Stimulated activated effector memory CD8-positive, alpha-beta T cell treated with anti-CD3 and anti-CD28 coated beads, Interleukin-12 subunit alpha, Interleukin-12 subunit beta, amount 100 ng/mL, for 72 hours (primary cell): ENCODE results near the gene SH3D19.
A peak's percentile ranks its signal among the peaks of the same experiment; 100 is the strongest.

Experiments used
- ATAC-seq: fragments of 150-1000 bp; cut with Tn5 transposase; 2 replicates; pipeline ENCODE4 v1.10.0; 2021
- DNase-seq, 2 donors: peaks; one replicate each; pipeline ENCODE4 v3.0.0; 2021 to 2022; ENCODE audit warnings: low spot score in 2 of 2
- H3K27ac Mint-ChIP-seq: one replicate; pipeline ENCODE4 v1.8.0; 2022; ENCODE audit warnings: mild to moderate bottlenecking, mixed read lengths
- H3K36me3 Mint-ChIP-seq: one replicate; pipeline ENCODE4 v1.8.0; 2022; ENCODE audit warnings: mild to moderate bottlenecking, mixed read lengths
- H3K4me1 Mint-ChIP-seq: one replicate; pipeline ENCODE4 v1.8.0; 2022; ENCODE audit warnings: mixed read lengths
- H3K4me3 Mint-ChIP-seq: one replicate; pipeline ENCODE4 v1.8.0; 2022; ENCODE audit warnings: mild to moderate bottlenecking, mixed read lengths
- H3K9me3 Mint-ChIP-seq: one replicate; pipeline ENCODE4 v1.8.0; 2022; ENCODE audit warnings: mixed read lengths

The SH3D19 gene

GRCh38 chr4:151325111-151325948 lies at the start of gene SH3D19:
SH3D19 (minus strand) TSS chr4:151325605; CDS start chr4:151325352, 253 bp downstream.
- no peaks in the 10 kb centered on the region for H3K36me3 Mint-ChIP-seq
- H3K4me1 Mint-ChIP-seq, result peaks cover 5% of the 10 kb centered on the region
- DNase-seq (no peak), ATAC-seq (no peak)
- peak within 1 kb of the TSS; percentile 64 for H3K4me3 Mint-ChIP-seq
- H3K27ac Mint-ChIP-seq, result no peak within 1 kb of the TSS
- no peaks in the 10 kb centered on the region for H3K9me3 Mint-ChIP-seq

GRCh38 chr4:151362404-151363164 lies 37.2 kb upstream of the SH3D19 start:
- no peaks in the 10 kb centered on the region for H3K4me1 Mint-ChIP-seq
- ATAC-seq, result peak; percentile 89

GRCh38 chr4:151361966-151362365 lies 36.6 kb upstream of the SH3D19 start:
- H3K4me1 Mint-ChIP-seq, result no peaks in the 10 kb centered on the region
- no peak overlapping the region for H3K4me3 Mint-ChIP-seq
- H3K9me3 Mint-ChIP-seq, result no peaks in the 10 kb centered on the region
- H3K27ac Mint-ChIP-seq, result no peak overlapping the region
- ATAC-seq (no peak), DNase-seq (no peak)
- no peaks in the 10 kb centered on the region for H3K36me3 Mint-ChIP-seq

More at GRCh38 chr4:151362404-151363164, 37.2 kb upstream of the SH3D19 start:
- Mint-ChIP-seq H3K9me3 (no peaks in the 10 kb centered on the region), H3K36me3 (no peaks in the 10 kb centered on the region), H3K4me3 (no peak overlapping the region), H3K27ac (no peak overlapping the region)
- peak; percentile 61 to 82 for DNase-seq

GRCh38 chr4:151361126-151361525 lies 35.7 kb upstream of the SH3D19 start:
- Mint-ChIP-seq H3K27ac (no peak overlapping the region), H3K4me1 (no peaks in the 10 kb centered on the region), H3K4me3 (no peak overlapping the region), H3K36me3 (no peaks in the 10 kb centered on the region), H3K9me3 (no peaks in the 10 kb centered on the region)
- DNase-seq (no peak), ATAC-seq (no peak)

- no peak overlapping the region for H3K4me3 Mint-ChIP-seq
- ATAC-seq (no peak), DNase-seq (no peak)
- no peak overlapping the region for H3K27ac Mint-ChIP-seq
- no peaks in the 10 kb centered on the region for H3K4me1 Mint-ChIP-seq
- no peaks in the 10 kb centered on the region for H3K36me3 Mint-ChIP-seq
- no peaks in the 10 kb centered on the region for H3K9me3 Mint-ChIP-seq
Measured at GRCh38 chr4:151359576-151359975, 34.2 kb upstream of the SH3D19 start.

- H3K27ac Mint-ChIP-seq, result no peak overlapping the region
- DNase-seq, result no peak
- no peaks in the 10 kb centered on the region for H3K9me3 Mint-ChIP-seq
- H3K36me3 Mint-ChIP-seq, result no peaks in the 10 kb centered on the region
- no peak for ATAC-seq
- H3K4me3 Mint-ChIP-seq, result no peak overlapping the region
- no peaks in the 10 kb centered on the region for H3K4me1 Mint-ChIP-seq
Measured at GRCh38 chr4:151358266-151358665, 32.9 kb upstream of the SH3D19 start.

- H3K4me1 Mint-ChIP-seq, result no peaks in the 10 kb centered on the region
- H3K9me3 Mint-ChIP-seq, result no peaks in the 10 kb centered on the region
- no peak for DNase-seq
- no peak overlapping the region for H3K27ac Mint-ChIP-seq
- H3K36me3 Mint-ChIP-seq, result no peaks in the 10 kb centered on the region
- H3K4me3 Mint-ChIP-seq, result no peak overlapping the region
- ATAC-seq, result no peak
Measured at GRCh38 chr4:151356510-151356909, 31.1 kb upstream of the SH3D19 start.

GRCh38 chr4:151355155-151355554 lies 29.8 kb upstream of the SH3D19 start:
- no peak for DNase-seq
- no peak overlapping the region for H3K27ac Mint-ChIP-seq

GRCh38 chr4:151347490-151348235 lies 22.3 kb upstream of the SH3D19 start:
- H3K9me3 Mint-ChIP-seq, result no peaks in the 10 kb centered on the region
- H3K27ac Mint-ChIP-seq, result no peak overlapping the region
- no peaks in the 10 kb centered on the region for H3K36me3 Mint-ChIP-seq
- H3K4me1 Mint-ChIP-seq, result no peaks in the 10 kb centered on the region
- DNase-seq (no peak), ATAC-seq (no peak)
- no peak overlapping the region for H3K4me3 Mint-ChIP-seq

More at GRCh38 chr4:151355155-151355554, 29.8 kb upstream of the SH3D19 start:
- Mint-ChIP-seq H3K4me3 (no peak overlapping the region), H3K4me1 (no peaks in the 10 kb centered on the region), H3K36me3 (no peaks in the 10 kb centered on the region), H3K9me3 (no peaks in the 10 kb centered on the region)
- no peak for ATAC-seq

GRCh38 chr4:151344948-151345347 lies 19.5 kb upstream of the SH3D19 start:
- no peaks in the 10 kb centered on the region for H3K36me3 Mint-ChIP-seq
- ATAC-seq, result no peak
- no peak for DNase-seq
- no peaks in the 10 kb centered on the region for H3K9me3 Mint-ChIP-seq
- no peak overlapping the region for H3K4me3 Mint-ChIP-seq
- no peaks in the 10 kb centered on the region for H3K4me1 Mint-ChIP-seq
- H3K27ac Mint-ChIP-seq, result no peak overlapping the region

- ATAC-seq (no peak), DNase-seq (no peak)
- Mint-ChIP-seq H3K27ac (no peak overlapping the region), H3K36me3 (no peaks in the 10 kb centered on the region), H3K9me3 (no peaks in the 10 kb centered on the region), H3K4me1 (no peaks in the 10 kb centered on the region), H3K4me3 (no peak overlapping the region)
Measured at GRCh38 chr4:151340751-151341385, 15.5 kb upstream of the SH3D19 start.

GRCh38 chr4:151339467-151339866 lies 14.1 kb upstream of the SH3D19 start:
- Mint-ChIP-seq H3K9me3 (no peaks in the 10 kb centered on the region), H3K27ac (no peak overlapping the region), H3K4me1 (no peaks in the 10 kb centered on the region), H3K36me3 (no peaks in the 10 kb centered on the region), H3K4me3 (no peak overlapping the region)
- ATAC-seq (no peak), DNase-seq (no peak)

- ATAC-seq, result peak; percentile 24
- peaks cover 6% of the 10 kb centered on the region for H3K9me3 Mint-ChIP-seq
- H3K4me3 Mint-ChIP-seq, result no peak overlapping the region
- H3K36me3 Mint-ChIP-seq, result no peaks in the 10 kb centered on the region
- no peak overlapping the region for H3K27ac Mint-ChIP-seq
- H3K4me1 Mint-ChIP-seq, result no peaks in the 10 kb centered on the region
- DNase-seq, result no peak
Measured at GRCh38 chr4:151331276-151332042, 6.1 kb upstream of the SH3D19 start.

- H3K4me3 Mint-ChIP-seq, result no peak overlapping the region
- H3K4me1 Mint-ChIP-seq, result peaks cover 5% of the 10 kb centered on the region
- peaks cover 6% of the 10 kb centered on the region for H3K9me3 Mint-ChIP-seq
- no peak for ATAC-seq
- H3K27ac Mint-ChIP-seq, result no peak overlapping the region
- no peaks in the 10 kb centered on the region for H3K36me3 Mint-ChIP-seq
- DNase-seq, result no peak
Measured at GRCh38 chr4:151329217-151330007, 4.0 kb upstream of the SH3D19 start.
